H9 (cell line): Measurements from ENCODE around the gene EPHA2. TPM values are rescaled to one million over a fixed set of nuclear protein-coding genes. Genes with fewer than 3 reads are reported as not detected.

ENCODE experiments used
- DNase-seq: peaks from one replicate; pipeline ENCODE4 v3.0.0-alpha.2; 2017
- H2AFZ ChIP-seq: one replicate; pipeline ENCODE4 v1.6.1; 2013; ENCODE audit warnings: mild to moderate bottlenecking, low read length, control low read depth, moderate library complexity
- H2AK5ac ChIP-seq: 2 replicates; pipeline ENCODE4 v1.6.1; 2013; ENCODE audit warnings: low read length, control low read depth, mixed read lengths; ENCODE audit not compliant: insufficient read length
- H2BK120ac ChIP-seq: one replicate; pipeline ENCODE4 v1.6.1; 2013; ENCODE audit warnings: low read depth, mild to moderate bottlenecking, low read length, control low read depth, inconsistent platforms; ENCODE audit not compliant: poor library complexity, severe bottlenecking
- H2BK12ac ChIP-seq: 2 replicates; pipeline ENCODE4 v1.6.1; 2013; ENCODE audit warnings: low read length, control low read depth, mixed read lengths, low read depth; ENCODE audit not compliant: insufficient read length
- H2BK15ac ChIP-seq: 2 replicates; pipeline ENCODE4 v1.6.1; 2013; ENCODE audit warnings: low read depth, low read length, control low read depth
- H2BK20ac ChIP-seq: one replicate; pipeline ENCODE4 v1.6.1; 2013; ENCODE audit warnings: low read depth, mild to moderate bottlenecking, low read length, control low read depth, inconsistent platforms; ENCODE audit not compliant: poor library complexity, severe bottlenecking
- H2BK5ac ChIP-seq: 2 replicates; pipeline ENCODE4 v1.6.1; 2013; ENCODE audit warnings: low read length, control low read depth, mixed read lengths; ENCODE audit not compliant: insufficient read length
- H3K14ac ChIP-seq: 2 replicates; pipeline ENCODE4 v1.6.1; 2013; ENCODE audit warnings: low read length, control low read depth; ENCODE audit not compliant: insufficient read depth
- H3K18ac ChIP-seq: 2 replicates; pipeline ENCODE4 v1.6.1; 2013; ENCODE audit warnings: low read depth, mild to moderate bottlenecking, mixed read lengths, low read length, control low read depth; ENCODE audit not compliant: insufficient read length
- H3K23ac ChIP-seq: 2 replicates; pipeline ENCODE4 v1.6.1; 2013; ENCODE audit warnings: low read length, control low read depth, mixed read lengths, low read depth; ENCODE audit not compliant: insufficient read length
- H3K23me2 ChIP-seq: 2 replicates; pipeline ENCODE4 v1.6.1; 2013; ENCODE audit warnings: low read depth, mild to moderate bottlenecking, mixed read lengths, low read length, control low read depth; ENCODE audit not compliant: insufficient read length, poor library complexity, severe bottlenecking
- H3K27ac ChIP-seq: 2 replicates; pipeline ENCODE4 v1.5.1; 2013; ENCODE audit warnings: low read length, control low read depth, mixed read lengths, low read depth; ENCODE audit not compliant: insufficient read length
- H3K27me3 ChIP-seq: 2 replicates; pipeline ENCODE4 v1.6.1; 2013; ENCODE audit warnings: low read length, control low read depth, inconsistent platforms; ENCODE audit not compliant: insufficient read depth
- H3K4ac ChIP-seq: 2 replicates; pipeline ENCODE4 v1.6.1; 2013; ENCODE audit warnings: low read depth, mild to moderate bottlenecking, control low read depth, inconsistent platforms, low read length, moderate library complexity
- H3K4me1 ChIP-seq: 2 replicates; pipeline ENCODE4 v1.6.1; 2013; ENCODE audit warnings: low read length, control low read depth, inconsistent platforms; ENCODE audit not compliant: insufficient read depth
- H3K4me2 ChIP-seq: 2 replicates; pipeline ENCODE4 v1.6.1; 2013; ENCODE audit warnings: low read length, control low read depth, mixed read lengths; ENCODE audit not compliant: insufficient read length, insufficient read depth
- H3K56ac ChIP-seq: 2 replicates; pipeline ENCODE4 v1.6.1; 2013; ENCODE audit warnings: low read depth, mild to moderate bottlenecking, mixed read lengths, low read length, control low read depth; ENCODE audit not compliant: insufficient read length
- H3K79me1 ChIP-seq: 2 replicates; pipeline ENCODE4 v1.6.1; 2013; ENCODE audit warnings: low read depth, mild to moderate bottlenecking, moderate library complexity, low read length, control low read depth, inconsistent platforms; ENCODE audit not compliant: insufficient read depth, poor library complexity, severe bottlenecking
- H3K79me2 ChIP-seq: 2 replicates; pipeline ENCODE4 v1.6.1; 2013; ENCODE audit warnings: low read length, control low read depth, inconsistent platforms; ENCODE audit not compliant: insufficient read depth
- H3K9ac ChIP-seq: 2 replicates; pipeline ENCODE4 v1.6.1; 2013; ENCODE audit warnings: low read length, control low read depth, mixed read lengths; ENCODE audit not compliant: insufficient read length; ENCODE audit errors: extremely low read depth
- H3K9me3 ChIP-seq: one replicate; pipeline ENCODE4 v1.6.1; 2013; ENCODE audit warnings: low read depth, low read length, inconsistent platforms; ENCODE audit not compliant: control insufficient read depth
- H3T11ph ChIP-seq: one replicate; pipeline ENCODE4 v1.6.1; 2013; ENCODE audit warnings: mild to moderate bottlenecking, low read length, control low read depth, inconsistent platforms
- H4K20me1 ChIP-seq: one replicate; pipeline ENCODE4 v1.6.1; 2013; ENCODE audit not compliant: control insufficient read depth, insufficient read length, insufficient read depth
- H4K5ac ChIP-seq: 2 replicates; pipeline ENCODE4 v1.6.1; 2013; ENCODE audit warnings: low read depth, mild to moderate bottlenecking, mixed read lengths, low read length, control low read depth; ENCODE audit not compliant: insufficient read length
- H4K8ac ChIP-seq: replicated peaks from 2 replicates; pipeline ENCODE4 v1.6.1; 2013; ENCODE audit warnings: low read length, control low read depth, mixed read lengths, low read depth; ENCODE audit not compliant: insufficient read length
- H4K91ac ChIP-seq: 2 replicates; pipeline ENCODE4 v1.6.1; 2013; ENCODE audit warnings: low read depth, mild to moderate bottlenecking, moderate library complexity, mixed read lengths, low read length, control low read depth; ENCODE audit not compliant: insufficient read length
- H3K27ac Mint-ChIP-seq, 3 experiments: 2 replicates in 2 of 3; 3 replicates in 1 of 3; pipeline ENCODE4 v1.8.0; 2020 to 2021; ENCODE audit warnings: mixed read lengths in 3 of 3, mild to moderate bottlenecking in 1 of 3, moderate library complexity in 1 of 3
- H3K27me3 Mint-ChIP-seq: 2 replicates; pipeline ENCODE4 v1.8.0; 2021; ENCODE audit warnings: low read depth, mild to moderate bottlenecking, moderate library complexity, mixed read lengths
- H3K36me3 Mint-ChIP-seq, 3 experiments: 2 replicates in 2 of 3; 3 replicates in 1 of 3; pipeline ENCODE4 v1.8.0; 2020 to 2021; ENCODE audit warnings: low read depth in 3 of 3, mixed read lengths in 3 of 3; ENCODE audit not compliant: insufficient read depth in 1 of 3
- H3K4me1 Mint-ChIP-seq, 2 experiments: 2 replicates each; pipeline ENCODE4 v1.8.0; 2020; ENCODE audit warnings: mixed read lengths in 2 of 2
- H3K4me3 Mint-ChIP-seq, 2 experiments: 2 replicates in 1 of 2; 3 replicates in 1 of 2; pipeline ENCODE4 v1.8.0; 2020 to 2021; ENCODE audit warnings: mild to moderate bottlenecking in 2 of 2, mixed read lengths in 2 of 2, moderate library complexity in 1 of 2
- H3K9me3 Mint-ChIP-seq, 2 experiments: 2 replicates in 1 of 2; 3 replicates in 1 of 2; pipeline ENCODE4 v1.8.0; 2020; ENCODE audit warnings: mild to moderate bottlenecking in 2 of 2, mixed read lengths in 2 of 2, moderate library complexity in 1 of 2
- WGBS: extraction: QIAGEN DNeasy Blood & Tissue Kit; methylation state at CpG from one replicate; pipeline ENCODE4 v1.1.7; 2013; ENCODE audit warnings: missing lambda C conversion rate, low lambda C conversion rate, mixed read lengths; ENCODE audit not compliant: insufficient read length; ENCODE audit errors: extremely low coverage; 5-methylcytosine and 5-hydroxymethylcytosine counted together
- total RNA-seq: library from RNA; stranded (reverse); gene quantifications from 2 replicates; pipeline ENCODE4 v1.2.1, GENCODE V29; 2021
- TF ChIP-seq, protein P1 (sequence below): fragments of 200-600 bp; sonication (generic); conservative IDR thresholded peaks from 3 replicates; pipeline ENCODE4 v1.8.0; 2021; ENCODE audit warnings: antibody characterized with exemption, mild to moderate bottlenecking

Gene EPHA2
- total RNA-seq, 1 experiment from 2014 or later: 33.1 TPM

DNA sequence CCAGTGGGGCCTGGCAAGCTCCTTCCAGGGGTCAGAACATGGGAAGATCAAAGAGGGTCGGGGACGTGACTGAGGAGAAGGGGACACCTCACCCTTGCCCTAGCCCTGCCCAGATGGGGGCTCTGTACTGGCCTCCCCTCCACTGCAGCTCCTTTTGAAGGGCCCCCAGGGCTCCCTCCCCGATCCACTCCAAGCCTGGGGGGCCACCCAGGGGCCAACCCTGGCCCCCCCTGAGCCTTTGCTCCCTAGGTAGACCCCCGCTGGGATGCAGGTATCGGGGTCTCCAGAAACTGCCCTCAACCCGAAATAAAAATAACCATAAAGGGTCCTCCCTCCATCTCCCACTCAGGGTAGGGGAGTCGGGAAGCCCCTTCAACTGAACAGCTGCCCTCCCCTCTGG is 45.0 kb downstream of the EPHA2 start:
- no peak overlapping the region for H3K9ac ChIP-seq
- H3K79me2 ChIP-seq: no peaks in the 10 kb centered on the region
- TF ChIP-seq, protein P1, sequence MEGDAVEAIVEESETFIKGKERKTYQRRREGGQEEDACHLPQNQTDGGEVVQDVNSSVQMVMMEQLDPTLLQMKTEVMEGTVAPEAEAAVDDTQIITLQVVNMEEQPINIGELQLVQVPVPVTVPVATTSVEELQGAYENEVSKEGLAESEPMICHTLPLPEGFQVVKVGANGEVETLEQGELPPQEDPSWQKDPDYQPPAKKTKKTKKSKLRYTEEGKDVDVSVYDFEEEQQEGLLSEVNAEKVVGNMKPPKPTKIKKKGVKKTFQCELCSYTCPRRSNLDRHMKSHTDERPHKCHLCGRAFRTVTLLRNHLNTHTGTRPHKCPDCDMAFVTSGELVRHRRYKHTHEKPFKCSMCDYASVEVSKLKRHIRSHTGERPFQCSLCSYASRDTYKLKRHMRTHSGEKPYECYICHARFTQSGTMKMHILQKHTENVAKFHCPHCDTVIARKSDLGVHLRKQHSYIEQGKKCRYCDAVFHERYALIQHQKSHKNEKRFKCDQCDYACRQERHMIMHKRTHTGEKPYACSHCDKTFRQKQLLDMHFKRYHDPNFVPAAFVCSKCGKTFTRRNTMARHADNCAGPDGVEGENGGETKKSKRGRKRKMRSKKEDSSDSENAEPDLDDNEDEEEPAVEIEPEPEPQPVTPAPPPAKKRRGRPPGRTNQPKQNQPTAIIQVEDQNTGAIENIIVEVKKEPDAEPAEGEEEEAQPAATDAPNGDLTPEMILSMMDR: no peak
- no peak overlapping the region for H4K5ac ChIP-seq
- H3K18ac ChIP-seq: no peak overlapping the region
- Mint-ChIP-seq H3K27me3 (peaks cover 29% of the 10 kb centered on the region), H3K4me1 (peaks cover 31 to 32% of the 10 kb centered on the region in 2 experiments), H3K36me3 (peaks cover 5 to 14% (median 11%) of the 10 kb centered on the region in 3 experiments; a peak in 5 of 7 replicates), H3K27ac (no peak overlapping the region), H3K9me3 (peaks cover 15 to 21% of the 10 kb centered on the region in 2 experiments), H3K4me3 (no peak overlapping the region)
- no peak overlapping the region for H2BK20ac ChIP-seq
- H2BK120ac ChIP-seq: no peak overlapping the region
- no peak overlapping the region for H3T11ph ChIP-seq
- no CpG with 5 or more reads among the region's 7 CpGs for WGBS
- no peak overlapping the region for H3K27ac ChIP-seq
- H4K91ac ChIP-seq: no peak overlapping the region
- no peak for DNase-seq
- H3K56ac ChIP-seq: no peak overlapping the region
- H3K4ac ChIP-seq: no peak overlapping the region
- no peaks in the 10 kb centered on the region for H3K23me2 ChIP-seq
- no peak overlapping the region for H3K14ac ChIP-seq
- no peak overlapping the region for H2BK5ac ChIP-seq
- H3K79me1 ChIP-seq: no peaks in the 10 kb centered on the region
- no peak overlapping the region for H4K8ac ChIP-seq
- H3K23ac ChIP-seq: no peak overlapping the region
- no peaks in the 10 kb centered on the region for H4K20me1 ChIP-seq
- H3K27me3 ChIP-seq: no peaks in the 10 kb centered on the region
- H3K4me1 ChIP-seq: peaks cover 2% of the 10 kb centered on the region
- H2BK15ac ChIP-seq: no peak overlapping the region
- H3K4me2 ChIP-seq: no peak overlapping the region
- H2BK12ac ChIP-seq: no peak overlapping the region
- no peak overlapping the region for H2AFZ ChIP-seq
- peaks cover 5% of the 10 kb centered on the region for H3K9me3 ChIP-seq
- no peak overlapping the region for H2AK5ac ChIP-seq
